DOHH2 (cell line): ENCODE measurements around the gene AP3S2.

Source experiments
- H3F3A ChIP-seq: fragments of 200-600 bp; sonication (generic), shearing (Covaris generic); 2 replicates; pipeline ENCODE4 v1.6.0; 2016; ENCODE audit warnings: antibody characterized with exemption, mild to moderate bottlenecking; ENCODE audit not compliant: control insufficient read depth, insufficient read depth
- H3K27ac ChIP-seq: fragments of 200-600 bp; sonication (generic); 2 replicates; pipeline ENCODE4 v1.5.1; 2014; ENCODE audit warnings: low read depth, mild to moderate bottlenecking, low read length, moderate library complexity
- H3K27me3 ChIP-seq: fragments of 200-600 bp; sonication (generic); 2 replicates; pipeline ENCODE4 v1.6.1; 2014; ENCODE audit warnings: mild to moderate bottlenecking, low read length, mixed read lengths; ENCODE audit not compliant: control insufficient read depth
- H3K36me3 ChIP-seq: fragments of 200-600 bp; sonication (generic); 2 replicates; pipeline ENCODE4 v1.6.1; 2014; ENCODE audit warnings: mild to moderate bottlenecking, low read length, moderate library complexity, mixed read lengths; ENCODE audit not compliant: control insufficient read depth
- H3K4me1 ChIP-seq: fragments of 200-600 bp; sonication (generic); 2 replicates; pipeline ENCODE4 v1.6.1; 2014; ENCODE audit warnings: mild to moderate bottlenecking, low read length, mixed read lengths; ENCODE audit not compliant: control insufficient read depth
- H3K4me2 ChIP-seq: fragments of 200-600 bp; sonication (generic); 2 replicates; pipeline ENCODE4 v1.6.0; 2014; ENCODE audit warnings: mild to moderate bottlenecking, low read length, moderate library complexity
- H3K4me3 ChIP-seq: fragments of 200-600 bp; sonication (generic); 2 replicates; pipeline ENCODE4 v1.5.1; 2014; ENCODE audit warnings: mild to moderate bottlenecking, low read length, mixed read lengths
- H3K79me2 ChIP-seq: fragments of 200-600 bp; sonication (generic); 2 replicates; pipeline ENCODE4 v1.6.1; 2014; ENCODE audit warnings: mild to moderate bottlenecking, low read length, mixed read lengths; ENCODE audit not compliant: control insufficient read depth
- H3K9me2 ChIP-seq: fragments of 200-600 bp; sonication (generic); replicated peaks from 2 replicates; pipeline ENCODE4 v1.6.1; 2014; ENCODE audit warnings: mild to moderate bottlenecking, low read length, mixed read lengths; ENCODE audit not compliant: control insufficient read depth
- H3K9me3 ChIP-seq: fragments of 200-600 bp; sonication (generic); 2 replicates; pipeline ENCODE4 v1.6.1; 2014; ENCODE audit warnings: antibody characterized with exemption, low read length, mixed read lengths; ENCODE audit not compliant: control insufficient read depth, insufficient read depth
- H4K20me1 ChIP-seq: fragments of 200-600 bp; sonication (generic); 2 replicates; pipeline ENCODE4 v1.6.0; 2014; ENCODE audit warnings: low read depth, mild to moderate bottlenecking, antibody characterized with exemption, low read length, moderate library complexity; ENCODE audit not compliant: control insufficient read depth, insufficient read depth
- CTCF ChIP-seq: fragments of 200-600 bp; sonication (generic); IDR thresholded peaks from one replicate; pipeline ENCODE4 v1.5.1; 2014; ENCODE audit warnings: antibody characterized with exemption, mild to moderate bottlenecking, low read depth, low read length; ENCODE audit not compliant: poor library complexity, severe bottlenecking
- EZH2phosphoT487 ChIP-seq: fragments of 200-600 bp; sonication (generic); IDR thresholded peaks from 2 replicates; pipeline ENCODE4 v1.6.1; 2017; ENCODE audit warnings: borderline replicate concordance, mild to moderate bottlenecking, antibody characterized with exemption, low read length, moderate library complexity, mixed read lengths

AP3S2 gene

GRCh38 chr15:89851673-89852341 is 42.0 kb downstream of the AP3S2 start:
- TF ChIP-seq CTCF: no peak
- no peak for TF ChIP-seq EZH2phosphoT487
- Histone ChIP-seq H3K79me2 (no peaks in the 10 kb centered on the region), H3K36me3 (peaks cover 15% of the 10 kb centered on the region), H3K4me1 (peaks cover 8% of the 10 kb centered on the region), H3K9me3 (no peaks in the 10 kb centered on the region), H3K4me2 (no peak overlapping the region), H3K27me3 (no peaks in the 10 kb centered on the region), H3K27ac (no peak overlapping the region), H4K20me1 (0 out of 2 replicates have a peak, but pooled peaks cover 3% of the 10 kb centered on the region), H3F3A (no peaks in the 10 kb centered on the region), H3K9me2 (no peaks in the 10 kb centered on the region), H3K4me3 (no peak overlapping the region)

- H4K20me1 ChIP-seq: 0 out of 2 replicates have a peak, but pooled peaks cover 3% of the 10 kb centered on the region
- no peaks in the 10 kb centered on the region for H3K27me3 ChIP-seq
- TF ChIP-seq EZH2phosphoT487 (no peak), CTCF (no peak)
- H3K4me3 ChIP-seq: no peak overlapping the region
- no peaks in the 10 kb centered on the region for H3K79me2 ChIP-seq
- peaks cover 8% of the 10 kb centered on the region for H3K4me1 ChIP-seq
- no peak overlapping the region for H3K4me2 ChIP-seq
- no peaks in the 10 kb centered on the region for H3K9me3 ChIP-seq
- peaks cover 15% of the 10 kb centered on the region for H3K36me3 ChIP-seq
- H3K27ac ChIP-seq: no peak overlapping the region
- H3K9me2 ChIP-seq: no peaks in the 10 kb centered on the region
- no peaks in the 10 kb centered on the region for H3F3A ChIP-seq
Measured at GRCh38 chr15:89848970-89849292, 44.9 kb downstream of the AP3S2 start.

- Histone ChIP-seq H3K4me1 (peaks cover 8% of the 10 kb centered on the region), H3K4me3 (no peak overlapping the region), H3F3A (no peaks in the 10 kb centered on the region), H3K27ac (no peak overlapping the region), H3K9me3 (no peaks in the 10 kb centered on the region), H3K36me3 (peaks cover 8% of the 10 kb centered on the region), H3K9me2 (no peaks in the 10 kb centered on the region), H3K79me2 (no peaks in the 10 kb centered on the region), H4K20me1 (0 out of 2 replicates have a peak, but pooled peaks cover 3% of the 10 kb centered on the region), H3K4me2 (no peak overlapping the region), H3K27me3 (no peaks in the 10 kb centered on the region)
- TF ChIP-seq EZH2phosphoT487: no peak
- TF ChIP-seq CTCF: no peak
Measured at GRCh38 chr15:89847101-89847500, 46.7 kb downstream of the AP3S2 start.
